Adipose tissue (tissue), 3 donors: ENCODE results near the gene GPR107. TPM values are rescaled to one million over a fixed set of nuclear protein-coding genes. Genes with fewer than 3 reads are reported as not detected.

Source experiments
- H3K27ac ChIP-seq: one replicate; pipeline ENCODE4 v1.5.1; 2013; ENCODE audit warnings: low read depth, low read length
- WGBS, 3 donors: extraction: QIAGEN DNeasy Blood & Tissue Kit; methylation state at CpG; one replicate each; pipeline ENCODE4 v1.1.7; 2013; 5-methylcytosine and 5-hydroxymethylcytosine counted together
- polyA plus RNA-seq, 3 donors: library from polyadenylated mRNA; stranded (reverse); fragments of 200-250 nt; gene quantifications; one replicate each; pipeline ENCODE4 v1.2.3, GENCODE V29; 2013
- donor health status: healthy with polysubstance abuse.
- donor health status: Bipolar disorder and iron deficiency.
- donor health status: healthy.

The GPR107 gene
- polyA plus RNA-seq, 3 donors, result 11.0 to 13.3 (median 11.2) TPM

GRCh38 chr9:130143279-130143893 lies 89.7 kb downstream of the GPR107 start:
- WGBS, 3 donors, result 75 to 83% (median 77%) methylated on average over 22 to 24 of the region's 24 CpGs
- no peak overlapping the region for H3K27ac ChIP-seq

GRCh38 chr9:130143958-130144366 lies 90.3 kb downstream of the GPR107 start:
- H3K27ac ChIP-seq, result no peak overlapping the region
- 10 to 49% (median 10%) methylated on average over 14 of the region's 14 CpGs for WGBS, 3 donors

DNA sequence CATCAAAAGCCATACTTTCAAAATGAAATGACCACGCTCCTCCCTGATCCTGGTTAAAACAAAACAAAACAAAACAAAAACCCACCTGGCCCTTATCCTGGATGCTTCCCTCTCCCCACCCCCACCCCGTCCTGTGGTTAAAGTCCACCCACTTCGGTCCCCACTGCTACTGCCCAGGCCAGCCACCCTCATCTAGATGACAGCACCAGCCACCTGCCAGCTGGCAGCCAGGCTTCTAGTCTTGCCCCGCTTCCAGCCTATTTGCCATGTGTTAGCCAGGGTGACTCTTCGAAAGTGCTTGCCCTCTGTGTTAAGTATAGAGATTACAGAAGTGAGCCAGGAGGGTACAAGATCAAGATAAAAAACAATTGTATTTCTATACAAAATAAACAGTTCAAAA lies 91.0 kb downstream of the GPR107 start:
- WGBS, 3 donors, result 43 to 75% (median 59%) methylated on average over 4 to 5 of the region's 5 CpGs
- no peak overlapping the region for H3K27ac ChIP-seq

DNA sequence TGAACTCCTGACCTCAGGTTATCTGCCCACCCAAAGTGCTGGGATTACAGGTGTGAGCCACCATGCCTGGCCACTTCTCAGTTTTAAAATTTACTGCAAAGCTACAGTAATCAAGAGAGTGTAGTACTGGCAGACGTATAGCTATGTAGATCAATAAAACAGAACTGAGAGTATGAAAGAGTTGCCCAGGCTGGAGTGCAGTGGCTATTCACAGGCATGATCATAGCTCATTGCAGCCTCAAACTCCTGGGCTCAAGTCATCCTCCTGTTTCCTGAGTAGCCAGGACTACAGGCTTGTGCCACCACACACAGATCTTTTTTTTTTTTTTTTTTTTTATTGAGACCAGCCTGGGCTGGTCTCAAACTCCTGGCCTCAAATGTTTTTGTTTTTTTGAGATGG lies 92.0 kb downstream of the GPR107 start:
- 45 to 77% (median 75%) methylated on average over 1 of the region's 1 CpG for WGBS, 3 donors
- no peak overlapping the region for H3K27ac ChIP-seq

GRCh38 chr9:130147198-130147597 lies 93.5 kb downstream of the GPR107 start:
- H3K27ac ChIP-seq, result no peak overlapping the region
- WGBS, 3 donors, result 75 to 90% (median 84%) methylated on average over 5 of the region's 5 CpGs

DNA sequence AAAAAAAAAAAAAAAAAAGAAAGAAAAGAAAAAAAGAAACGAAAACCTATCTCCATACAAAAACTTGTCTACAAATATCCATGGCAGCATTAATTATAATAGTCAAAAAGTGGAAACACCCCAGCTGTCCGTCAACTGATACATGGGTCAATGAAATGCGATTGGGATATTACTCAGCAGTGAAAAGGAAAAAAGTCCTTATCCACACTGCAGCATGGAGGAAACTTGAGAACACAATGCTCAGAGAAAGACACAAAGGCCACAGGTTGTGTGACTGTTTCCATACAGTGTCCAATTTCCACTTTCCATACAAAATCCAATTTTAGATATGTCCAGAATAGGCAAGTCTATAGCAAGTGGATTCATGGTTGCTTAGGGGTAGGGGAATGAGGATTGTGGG lies 94.2 kb downstream of the GPR107 start:
- no peak overlapping the region for H3K27ac ChIP-seq
- WGBS, 3 donors, result 88 to 96% (median 94%) methylated on average over 3 of the region's 3 CpGs

DNA sequence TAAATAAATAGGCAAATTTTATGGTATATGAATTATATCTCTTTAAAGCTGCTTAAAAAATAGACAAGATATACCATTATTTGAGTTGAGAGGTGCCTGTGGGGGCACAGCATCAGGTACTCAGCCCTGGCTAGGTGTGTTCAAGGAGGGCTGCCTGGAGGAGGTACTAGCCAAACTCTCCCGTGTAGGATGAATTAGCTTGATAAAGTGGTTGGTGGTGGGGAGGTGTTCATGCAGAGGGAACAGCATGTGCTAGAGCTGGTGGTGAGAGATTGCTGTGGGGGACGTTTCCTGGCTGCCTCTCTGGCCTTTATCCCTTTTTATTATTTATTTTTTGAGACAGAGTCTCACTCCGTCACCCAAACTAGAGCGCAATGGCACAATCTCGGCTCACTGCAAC lies 95.3 kb downstream of the GPR107 start:
- H3K27ac ChIP-seq, result no peak overlapping the region
- 83 to 88% (median 84%) methylated on average over 5 of the region's 5 CpGs for WGBS, 3 donors

GRCh38 chr9:130149654-130150286 lies 96.1 kb downstream of the GPR107 start:
- 82 to 93% (median 84%) methylated on average over 5 of the region's 5 CpGs for WGBS, 3 donors
- no peak overlapping the region for H3K27ac ChIP-seq

GRCh38 chr9:130150779-130151382 lies 97.2 kb downstream of the GPR107 start:
- 77 to 81% (median 78%) methylated on average over 14 of the region's 14 CpGs for WGBS, 3 donors
- H3K27ac ChIP-seq, result no peak overlapping the region

- no peak overlapping the region for H3K27ac ChIP-seq
- 89 to 98% (median 95%) methylated on average over 3 of the region's 3 CpGs for WGBS, 3 donors
These were observed 101.1 kb downstream of the GPR107 start for GRCh38 chr9:130154816-130155215.

- 86 to 97% (median 95%) methylated on average over 12 of the region's 12 CpGs for WGBS, 3 donors
These were observed 101.9 kb downstream of the GPR107 start for GRCh38 chr9:130155647-130156046.

DNA sequence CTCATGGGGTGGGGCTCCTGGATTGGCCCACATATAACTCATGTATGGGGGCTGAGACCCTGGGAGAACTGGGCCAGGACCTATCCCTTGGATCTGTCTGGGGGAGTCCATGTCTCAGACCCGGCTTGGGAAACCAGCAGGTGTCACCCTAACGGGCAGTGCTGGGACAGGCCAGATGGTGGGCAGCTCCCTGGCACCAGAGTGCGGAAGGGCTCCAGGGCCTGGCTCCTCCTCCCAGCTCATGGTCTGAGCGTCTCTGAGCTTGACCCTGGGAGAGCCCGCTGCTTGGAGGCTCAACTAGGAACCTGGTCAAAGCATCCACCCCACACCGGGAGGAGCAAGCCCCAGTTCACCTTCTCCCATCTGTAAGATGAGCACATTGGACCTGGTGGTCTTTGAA lies 103.0 kb downstream of the GPR107 start:
- WGBS, 3 donors, result 24 to 70% (median 61%) methylated on average over 6 of the region's 6 CpGs
- no peak overlapping the region for H3K27ac ChIP-seq

More at GRCh38 chr9:130155647-130156046, 101.9 kb downstream of the GPR107 start:
- no peak overlapping the region for H3K27ac ChIP-seq

- WGBS, 3 donors, result 65 to 82% (median 77%) methylated on average over 7 of the region's 7 CpGs
- H3K27ac ChIP-seq, result no peak overlapping the region
These were observed 103.4 kb downstream of the GPR107 start for GRCh38 chr9:130157079-130157478.

DNA sequence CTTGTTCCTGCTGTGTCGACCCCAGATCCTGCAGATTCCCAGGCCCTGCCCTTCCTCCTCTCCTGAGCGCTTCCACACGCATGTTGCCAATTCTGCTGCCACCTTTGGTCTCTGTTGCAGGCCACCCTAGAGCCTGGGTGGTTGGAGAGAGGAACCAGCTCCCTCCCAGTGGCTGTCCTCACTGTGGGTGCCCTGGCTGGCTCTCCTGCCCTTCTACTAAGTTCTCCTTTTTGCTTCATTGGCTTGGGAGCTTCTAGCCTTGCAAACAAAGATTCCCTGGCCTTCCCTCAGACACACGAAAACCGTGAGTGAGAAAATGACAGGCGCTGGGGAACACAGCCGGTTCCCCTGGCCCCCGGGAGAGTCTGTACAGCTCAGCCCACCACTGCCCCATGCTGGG lies 104.3 kb downstream of the GPR107 start:
- WGBS, 3 donors, result 82 to 95% (median 87%) methylated on average over 8 of the region's 8 CpGs
- no peak overlapping the region for H3K27ac ChIP-seq

- H3K27ac ChIP-seq, result no peak overlapping the region
- 75 to 86% (median 81%) methylated on average over 8 of the region's 8 CpGs for WGBS, 3 donors
These were observed 105.4 kb downstream of the GPR107 start for GRCh38 chr9:130159057-130159456.

- no peak overlapping the region for H3K27ac ChIP-seq
- 85 to 88% (median 87%) methylated on average over 10 of the region's 10 CpGs for WGBS, 3 donors
These were observed 106.4 kb downstream of the GPR107 start for GRCh38 chr9:130159915-130160670.

- no peak overlapping the region for H3K27ac ChIP-seq
- 91 to 98% (median 94%) methylated on average over 3 of the region's 3 CpGs for WGBS, 3 donors
These were observed 107.3 kb downstream of the GPR107 start for GRCh38 chr9:130160862-130161470.

DNA sequence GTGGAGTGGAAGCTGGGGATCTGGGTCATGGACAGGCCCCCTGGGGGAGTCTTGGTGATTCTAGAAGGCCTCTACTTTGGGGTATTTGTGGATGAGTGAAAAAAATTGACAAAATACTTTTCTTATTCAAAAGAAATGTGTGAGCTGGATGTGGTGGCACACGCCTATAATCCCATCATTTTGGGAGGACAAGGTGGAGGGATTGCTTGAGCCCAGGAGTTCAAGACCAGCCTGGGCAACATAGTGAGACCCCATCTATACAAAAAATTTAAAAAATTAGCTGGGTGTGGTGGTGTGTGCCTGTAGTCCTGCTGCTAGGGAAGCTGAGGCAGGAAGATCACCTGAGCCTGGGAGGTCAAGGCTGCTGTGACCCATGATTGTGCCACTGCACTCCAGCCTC lies 111.9 kb downstream of the GPR107 start:
- WGBS, 3 donors, result 92 to 98% (median 95%) methylated on average over 1 of the region's 1 CpG
- no peak overlapping the region for H3K27ac ChIP-seq

DNA sequence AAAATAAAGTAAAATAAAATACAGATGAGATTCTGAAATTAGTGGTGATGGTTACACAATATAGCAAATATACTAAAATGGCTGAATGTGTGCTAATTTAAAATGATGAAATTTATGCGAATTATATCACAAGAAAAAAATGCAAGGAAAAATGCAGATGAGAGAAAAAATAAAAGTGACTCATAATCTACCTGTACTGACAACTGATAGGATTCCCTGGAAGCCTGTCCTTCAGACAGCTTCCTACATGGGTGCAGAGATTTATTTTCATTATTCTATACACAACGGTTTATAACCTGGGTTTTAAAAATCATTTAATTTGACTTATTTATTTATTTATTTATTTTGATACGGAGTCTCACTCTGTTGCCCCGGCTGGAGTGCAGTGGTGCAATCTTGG lies 112.7 kb downstream of the GPR107 start:
- H3K27ac ChIP-seq, result no peak overlapping the region
- WGBS, 3 donors, result 74 to 88% (median 88%) methylated on average over 4 of the region's 4 CpGs
